Prostate gland (tissue), 2 donors: ENCODE data around the gene IGDCC3.

Experiments used
- POLR2A ChIP-seq: fragments of 450-650 bp; IDR thresholded peaks from one replicate; pipeline ENCODE4 v1.6.1; 2016; ENCODE audit warnings: antibody characterized with exemption, mild to moderate bottlenecking
- POLR2AphosphoS5 ChIP-seq: sonication (generic); formaldehyde crosslinking; IDR thresholded peaks from one replicate; pipeline ENCODE4 v1.6.1; 2017; ENCODE audit warnings: antibody characterized with exemption
- TF ChIP-seq, protein P1 (sequence below), 4 experiments: fragments of 200-600 bp in 2 of 4; fragments of 450-650 bp in 2 of 4; sonication (generic) in 2 of 4; IDR thresholded peaks; 1 replicate in 3 of 4; 2 replicates in 1 of 4; pipeline ENCODE4 v1.5.1; 2016 to 2019; ENCODE audit warnings: antibody characterized with exemption in 4 of 4, mild to moderate bottlenecking in 2 of 4, moderate library complexity in 2 of 4

DNA sequence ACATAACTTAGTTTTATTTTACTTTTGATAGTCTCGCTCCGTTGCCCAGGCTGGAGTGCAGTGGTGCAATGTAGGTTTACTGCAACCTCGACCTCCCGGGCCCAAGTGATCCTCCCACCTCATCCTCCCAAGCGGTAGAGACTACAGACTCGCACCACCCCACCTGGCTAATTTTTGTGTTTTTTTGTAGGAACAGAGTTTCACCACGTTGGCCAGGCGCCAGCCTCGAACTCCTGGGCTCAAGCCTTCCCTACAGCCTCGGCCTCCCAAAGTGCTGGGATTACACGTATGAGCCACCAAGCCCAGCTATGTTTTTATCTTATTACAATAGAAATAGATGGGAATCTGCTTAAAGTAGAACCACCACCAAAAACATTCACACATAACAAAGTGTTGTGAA, 79.1 kb downstream of the IGDCC3 start:
- no peak for TF ChIP-seq POLR2AphosphoS5
- no peak for TF ChIP-seq POLR2A
- TF ChIP-seq, protein P1, sequence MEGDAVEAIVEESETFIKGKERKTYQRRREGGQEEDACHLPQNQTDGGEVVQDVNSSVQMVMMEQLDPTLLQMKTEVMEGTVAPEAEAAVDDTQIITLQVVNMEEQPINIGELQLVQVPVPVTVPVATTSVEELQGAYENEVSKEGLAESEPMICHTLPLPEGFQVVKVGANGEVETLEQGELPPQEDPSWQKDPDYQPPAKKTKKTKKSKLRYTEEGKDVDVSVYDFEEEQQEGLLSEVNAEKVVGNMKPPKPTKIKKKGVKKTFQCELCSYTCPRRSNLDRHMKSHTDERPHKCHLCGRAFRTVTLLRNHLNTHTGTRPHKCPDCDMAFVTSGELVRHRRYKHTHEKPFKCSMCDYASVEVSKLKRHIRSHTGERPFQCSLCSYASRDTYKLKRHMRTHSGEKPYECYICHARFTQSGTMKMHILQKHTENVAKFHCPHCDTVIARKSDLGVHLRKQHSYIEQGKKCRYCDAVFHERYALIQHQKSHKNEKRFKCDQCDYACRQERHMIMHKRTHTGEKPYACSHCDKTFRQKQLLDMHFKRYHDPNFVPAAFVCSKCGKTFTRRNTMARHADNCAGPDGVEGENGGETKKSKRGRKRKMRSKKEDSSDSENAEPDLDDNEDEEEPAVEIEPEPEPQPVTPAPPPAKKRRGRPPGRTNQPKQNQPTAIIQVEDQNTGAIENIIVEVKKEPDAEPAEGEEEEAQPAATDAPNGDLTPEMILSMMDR (IDR thresholded peaks at IDR 0.05) = no peak
